Endodermal cell (in vitro differentiated cells): ENCODE results near the gene LRRFIP1. TPM values are rescaled to one million over a fixed set of nuclear protein-coding genes. Genes with fewer than 3 reads are reported as not detected.
A peak's percentile ranks its signal among the peaks of the same experiment; 100 is the strongest.

ENCODE experiments used
- DNase-seq: peaks from one replicate; pipeline ENCODE4 v3.0.0-alpha.2; 2017
- H3K27ac ChIP-seq: 2 replicates; pipeline ENCODE4 v1.5.1; 2013; ENCODE audit warnings: mild to moderate bottlenecking, low read depth, low read length, moderate library complexity
- H3K27me3 ChIP-seq: 2 replicates; pipeline ENCODE4 v1.6.1; 2013; ENCODE audit warnings: mild to moderate bottlenecking, low read length, moderate library complexity; ENCODE audit not compliant: insufficient read depth, control insufficient read depth, poor library complexity, severe bottlenecking
- H3K36me3 ChIP-seq: 2 replicates; pipeline ENCODE4 v1.7.0; 2013; ENCODE audit warnings: mild to moderate bottlenecking, low read length, moderate library complexity; ENCODE audit not compliant: control insufficient read depth, insufficient read depth
- H3K4me1 ChIP-seq: one replicate; pipeline ENCODE4 v1.7.0; 2013; ENCODE audit warnings: low read length; ENCODE audit not compliant: control insufficient read depth, insufficient read depth
- H3K4me3 ChIP-seq: 2 replicates; pipeline ENCODE4 v1.5.1; 2013; ENCODE audit warnings: mild to moderate bottlenecking, low read length, moderate library complexity
- H3K9ac ChIP-seq: 2 replicates; pipeline ENCODE4 v1.6.1; 2013; ENCODE audit warnings: mild to moderate bottlenecking, low read length, moderate library complexity; ENCODE audit not compliant: poor library complexity, severe bottlenecking; ENCODE audit errors: extremely low read depth
- H3K9me3 ChIP-seq: 2 replicates; pipeline ENCODE4 v1.6.1; 2013; ENCODE audit warnings: mild to moderate bottlenecking, low read length, moderate library complexity; ENCODE audit not compliant: control insufficient read depth
- H3K27ac Mint-ChIP-seq: 2 replicates; pipeline ENCODE4 v1.8.0; 2020; ENCODE audit warnings: mixed read lengths
- H3K27me3 Mint-ChIP-seq: 2 replicates; pipeline ENCODE4 v1.8.0; 2021; ENCODE audit warnings: mild to moderate bottlenecking, mixed read lengths; ENCODE audit not compliant: insufficient read depth
- H3K36me3 Mint-ChIP-seq: 2 replicates; pipeline ENCODE4 v1.8.0; 2020; ENCODE audit warnings: low read depth, mixed read lengths
- H3K4me1 Mint-ChIP-seq: 2 replicates; pipeline ENCODE4 v1.8.0; 2020; ENCODE audit warnings: mixed read lengths
- H3K4me3 Mint-ChIP-seq: 2 replicates; pipeline ENCODE4 v1.8.0; 2020; ENCODE audit warnings: mild to moderate bottlenecking, moderate library complexity, mixed read lengths
- H3K9me3 Mint-ChIP-seq: 2 replicates; pipeline ENCODE4 v1.8.0; 2020; ENCODE audit warnings: mild to moderate bottlenecking, mixed read lengths
- CTCF ChIP-seq: fragments of 200-600 bp; sonication (generic); conservative IDR thresholded peaks from 2 replicates; pipeline ENCODE4 v1.5.0; 2021; ENCODE audit warnings: antibody characterized with exemption, mild to moderate bottlenecking
- WGBS, 2 experiments: methylation state at CpG; one replicate each; pipeline versions ENCODE4 v1.1.5 to v1.1.7; 2013; ENCODE audit warnings: missing lambda C conversion rate in 2 of 2, mixed read lengths in 1 of 2; ENCODE audit not compliant: insufficient coverage in 1 of 2, insufficient read length in 1 of 2; 5-methylcytosine and 5-hydroxymethylcytosine counted together
- total RNA-seq, 2 donors: library from RNA; stranded (reverse); fragmentation: NEBNext Ultra II Directional in 1 of 2; extraction: Animal tissue kit (Norgen Biotek cat#: 25700) in 1 of 2; gene quantifications; 2 replicates in 1 of 2; 3 replicates in 1 of 2; pipeline ENCODE4 v1.2.1, GENCODE V29; 2021

The LRRFIP1 gene
- total RNA-seq, 2 donors from 2014 or later: 102 to 132 TPM

- Mint-ChIP-seq H3K4me1 (peaks cover 56% of the 10 kb centered on the region), H3K27me3 (peaks cover 11% of the 10 kb centered on the region), H3K27ac (no peak overlapping the region), H3K4me3 (no peak overlapping the region), H3K36me3 (peaks cover 13% of the 10 kb centered on the region), H3K9me3 (no peaks in the 10 kb centered on the region)
- Histone ChIP-seq H3K9me3 (no peaks in the 10 kb centered on the region), H3K4me3 (no peak overlapping the region), H3K4me1 (peaks cover 28% of the 10 kb centered on the region), H3K9ac (no peak overlapping the region), H3K36me3 (peaks cover 22% of the 10 kb centered on the region), H3K27ac (no peak overlapping the region), H3K27me3 (no peaks in the 10 kb centered on the region)
- 95 to 100% methylated on average over 2 to 5 of the region's 5 CpGs for WGBS, 2 experiments
- no peak for TF ChIP-seq CTCF
- DNase-seq: no peak
Measured at GRCh38 chr2:237698358-237698694, 70.9 kb downstream of the LRRFIP1 start.

GRCh38 chr2:237699870-237700511 lies 72.6 kb downstream of the LRRFIP1 start:
- H3K4me3 Mint-ChIP-seq: no peak overlapping the region
- WGBS, 2 experiments: 89 to 97% methylated on average over 11 to 19 of the region's 19 CpGs
- peaks cover 29% of the 10 kb centered on the region for H3K4me1 ChIP-seq
- no peaks in the 10 kb centered on the region for H3K9me3 ChIP-seq
- H3K4me1 Mint-ChIP-seq: peaks cover 56% of the 10 kb centered on the region
- peak overlapping the region; percentile 57 for H3K27ac ChIP-seq
- peaks cover 19% of the 10 kb centered on the region for H3K36me3 Mint-ChIP-seq
- no peak overlapping the region for H3K27ac Mint-ChIP-seq
- H3K27me3 Mint-ChIP-seq: no peaks in the 10 kb centered on the region
- no peaks in the 10 kb centered on the region for H3K27me3 ChIP-seq
- H3K36me3 ChIP-seq: peaks cover 27% of the 10 kb centered on the region
- no peak overlapping the region for H3K9ac ChIP-seq
- no peak for TF ChIP-seq CTCF
- no peak for DNase-seq
- no peaks in the 10 kb centered on the region for H3K9me3 Mint-ChIP-seq
- H3K4me3 ChIP-seq: no peak overlapping the region

GRCh38 chr2:237700512-237701032 lies 73.2 kb downstream of the LRRFIP1 start:
- no peak for DNase-seq
- Mint-ChIP-seq H3K4me1 (peaks cover 56% of the 10 kb centered on the region), H3K27ac (no peak overlapping the region), H3K36me3 (peaks cover 19% of the 10 kb centered on the region), H3K4me3 (no peak overlapping the region), H3K9me3 (no peaks in the 10 kb centered on the region), H3K27me3 (no peaks in the 10 kb centered on the region)
- TF ChIP-seq CTCF: no peak
- Histone ChIP-seq H3K9me3 (no peaks in the 10 kb centered on the region), H3K27ac (peak overlapping the region; percentile 57), H3K27me3 (no peaks in the 10 kb centered on the region), H3K4me3 (no peak overlapping the region), H3K4me1 (peaks cover 29% of the 10 kb centered on the region), H3K9ac (no peak overlapping the region), H3K36me3 (peaks cover 28% of the 10 kb centered on the region)
- WGBS, 2 experiments: 82 to 89% methylated on average over 13 of the region's 13 CpGs
